ENCODE data around the gene MACROD2.

MACROD2 gene

GRCh38 chr20:14751191-14751590, 755.9 kb downstream of the MACROD2 start:
- in situ Hi-C loops (cut with HindIII; ENCODE audit: low sequenced_read_pairs), result no loop called here
- H3K4me3 ChIP-seq (ENCODE audit: low read depth, low read length), result no peak overlapping the region
- TF ChIP-seq CTCF (IDR thresholded peaks at IDR 0.05; ENCODE audit: low read depth, low read length, missing control alignments), result no peak
- DNase-seq (ENCODE audit: low read depth), result no peak

GRCh38 chr20:14757728-14758127, 762.4 kb downstream of the MACROD2 start:
- no peak for TF ChIP-seq CTCF (IDR thresholded peaks at IDR 0.05; ENCODE audit: low read depth, low read length, missing control alignments)
- in situ Hi-C loops (cut with HindIII; ENCODE audit: low sequenced_read_pairs), result no loop called here
- no peak overlapping the region for H3K4me3 ChIP-seq (ENCODE audit: low read depth, low read length)
- DNase-seq (ENCODE audit: low read depth), result no peak

- no peak overlapping the region for H3K4me3 ChIP-seq (ENCODE audit: low read depth, low read length)
- in situ Hi-C loops (cut with HindIII; ENCODE audit: low sequenced_read_pairs), result no loop called here
- no peak for TF ChIP-seq CTCF (IDR thresholded peaks at IDR 0.05; ENCODE audit: low read depth, low read length, missing control alignments)
- no peak for DNase-seq (ENCODE audit: low read depth)
These were observed 763.0 kb downstream of the MACROD2 start for GRCh38 chr20:14758356-14758755.

DNA sequence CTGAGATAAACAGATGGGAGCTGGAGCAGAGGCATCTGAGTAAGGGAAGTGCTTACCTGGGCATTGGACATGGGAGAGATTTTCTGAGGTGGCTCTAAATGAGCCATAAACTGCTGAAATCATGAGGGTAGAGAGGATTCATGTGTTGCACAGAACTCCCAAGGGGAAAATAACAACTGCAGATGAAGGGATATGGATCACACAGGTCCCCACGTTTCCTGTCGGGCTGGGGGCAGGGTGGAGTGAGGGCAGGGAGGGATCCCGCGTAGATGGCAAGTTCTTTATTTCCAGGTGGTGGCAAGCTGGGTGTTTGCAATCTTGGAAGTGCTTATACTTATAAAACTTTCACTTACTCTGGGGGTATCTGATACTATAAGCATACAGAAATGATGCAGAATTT, 764.7 kb downstream of the MACROD2 start:
- DNase-seq (ENCODE audit: low read depth), result no peak
- in situ Hi-C loops (cut with HindIII; ENCODE audit: low sequenced_read_pairs), result no loop called here
- no peak for TF ChIP-seq CTCF (IDR thresholded peaks at IDR 0.05; ENCODE audit: low read depth, low read length, missing control alignments)
- no peak overlapping the region for H3K4me3 ChIP-seq (ENCODE audit: low read depth, low read length)

DNA sequence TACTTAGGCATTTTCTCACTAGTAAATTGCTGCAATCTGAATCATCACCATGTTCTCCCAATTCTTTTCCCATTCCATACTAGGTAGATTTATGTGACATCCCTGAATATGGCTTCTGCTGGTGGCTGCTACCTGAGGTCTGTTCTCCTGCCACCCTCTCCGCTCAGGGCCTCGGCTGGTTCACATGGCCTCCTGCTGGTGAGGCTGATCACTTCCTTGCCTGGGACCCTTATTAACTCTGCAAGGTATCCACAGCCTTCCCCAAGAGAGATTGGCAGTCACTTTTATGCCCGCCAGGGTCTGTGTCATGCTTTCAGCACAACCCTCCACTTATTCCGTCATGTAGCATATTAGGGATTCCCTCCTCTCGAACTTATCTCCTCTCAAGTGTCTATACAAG, 766.6 kb downstream of the MACROD2 start:
- in situ Hi-C loops (cut with HindIII; ENCODE audit: low sequenced_read_pairs), result no loop called here
- DNase-seq (ENCODE audit: low read depth), result no peak
- H3K4me3 ChIP-seq (ENCODE audit: low read depth, low read length), result no peak overlapping the region
- no peak for TF ChIP-seq CTCF (IDR thresholded peaks at IDR 0.05; ENCODE audit: low read depth, low read length, missing control alignments)

DNA sequence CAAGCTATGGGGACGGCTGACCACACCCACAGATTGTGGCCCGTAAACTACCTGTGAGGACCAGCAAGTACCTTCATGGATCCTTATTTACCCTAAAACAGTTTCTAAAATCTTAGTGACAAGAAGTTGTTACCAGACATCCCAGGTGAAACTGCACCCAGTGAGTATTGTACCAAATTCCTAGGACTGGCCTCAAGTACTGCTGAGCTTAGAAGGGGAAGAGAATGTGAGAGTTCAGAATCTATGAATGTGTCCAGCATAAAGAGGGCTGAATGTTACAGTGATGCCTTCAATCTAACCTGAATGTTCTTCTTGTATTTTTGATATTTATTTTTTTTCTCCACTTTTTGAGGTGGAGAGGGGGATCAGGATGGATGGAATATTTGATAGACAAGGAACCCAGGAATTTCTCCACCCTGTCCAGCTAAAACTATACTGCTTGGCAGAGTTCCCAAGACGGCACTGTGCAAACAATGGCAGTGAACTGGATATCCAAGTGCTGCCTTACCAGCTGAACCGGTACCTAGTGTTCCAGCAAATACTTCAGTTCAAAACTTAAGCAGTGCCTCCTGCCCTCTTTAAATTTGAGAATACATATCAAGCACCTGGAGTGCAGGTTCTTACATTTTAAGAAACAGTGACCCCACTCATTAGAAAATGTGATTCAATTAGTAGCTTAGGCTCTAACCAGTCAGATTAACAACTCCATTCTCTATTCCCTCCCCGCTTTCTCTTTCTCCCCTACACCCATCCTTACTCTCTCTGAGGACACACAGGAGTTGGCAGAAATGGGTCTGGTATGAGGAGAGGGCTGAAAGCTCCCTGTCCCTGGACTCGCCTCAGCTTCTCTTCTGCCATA, 769.4 kb downstream of the MACROD2 start:
- TF ChIP-seq CTCF (IDR thresholded peaks at IDR 0.05; ENCODE audit: low read depth, low read length, missing control alignments), result no peak
- in situ Hi-C loops (cut with HindIII; ENCODE audit: low sequenced_read_pairs), result no loop called here
- no peak for DNase-seq (ENCODE audit: low read depth)

More for the DNA sequence above, 769.4 kb downstream of the MACROD2 start:
- no peak overlapping the region for H3K4me3 ChIP-seq (ENCODE audit: low read depth, low read length)

Measured in astrocyte of the cerebellum (primary cell).